NCI-H524 (cell line): Measurements from ENCODE around the gene FAM227A.
"Not testable (repeated sequence)": the region's sequence is repeated elsewhere in the genome, so short reads cannot be mapped to it uniquely, and the experiment has no call there.

ENCODE experiments used
- DNase-seq, 2 experiments: peaks; one replicate each; lab custom pipeline; 2025; lab: John Stamatoyannopoulos, UW

Gene FAM227A

DNA sequence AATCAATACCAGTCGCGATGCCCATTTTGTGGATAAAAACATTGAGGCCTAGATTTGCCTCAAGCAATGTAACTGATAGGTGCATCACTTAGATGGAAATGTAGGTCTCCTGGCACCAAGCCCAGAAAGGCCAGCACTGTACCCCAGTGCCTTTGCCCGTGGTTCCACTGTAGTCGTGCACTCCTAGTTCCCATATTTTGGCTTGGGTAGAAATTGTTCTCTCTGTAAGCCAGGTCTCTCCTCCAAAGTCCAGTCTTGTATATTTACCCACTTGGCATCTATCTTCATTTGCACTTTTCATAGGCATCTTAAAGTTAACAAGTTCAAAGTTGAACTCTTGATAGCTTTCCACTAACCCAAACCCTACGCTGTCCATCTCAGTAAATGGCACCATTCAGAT lies 44.6 kb downstream of the FAM227A start:
- no peak for DNase-seq

DNA sequence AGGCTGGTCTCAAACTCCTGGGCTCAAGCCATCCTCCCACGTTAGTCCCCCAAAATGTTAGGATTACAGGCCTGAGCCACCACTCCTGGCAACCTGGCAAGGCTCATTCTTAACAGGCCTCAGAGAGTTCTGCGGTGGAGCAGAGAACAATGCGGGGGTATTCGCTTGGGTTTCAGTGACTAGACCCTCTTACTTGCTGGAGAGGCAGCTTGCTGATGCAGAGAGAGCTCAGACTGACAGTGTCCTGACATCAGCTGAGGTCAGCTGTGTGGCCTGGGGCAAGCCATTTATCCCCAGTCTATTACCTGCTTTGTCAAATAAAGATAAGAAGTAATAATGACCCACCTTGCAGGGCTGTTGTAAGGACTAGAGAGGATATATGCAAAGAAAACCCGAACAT lies 46.0 kb downstream of the FAM227A start:
- no peak for DNase-seq

- peak in 1 of 2 experiments; percentile 38 for DNase-seq
Measured at GRCh38 chr22:38608992-38609750, 47.0 kb downstream of the FAM227A start.

- DNase-seq = no peak
Measured at GRCh38 chr22:38607680-38608079, 48.5 kb downstream of the FAM227A start.

GRCh38 chr22:38602166-38602565 lies 54.0 kb downstream of the FAM227A start:
- DNase-seq = no peak

DNA sequence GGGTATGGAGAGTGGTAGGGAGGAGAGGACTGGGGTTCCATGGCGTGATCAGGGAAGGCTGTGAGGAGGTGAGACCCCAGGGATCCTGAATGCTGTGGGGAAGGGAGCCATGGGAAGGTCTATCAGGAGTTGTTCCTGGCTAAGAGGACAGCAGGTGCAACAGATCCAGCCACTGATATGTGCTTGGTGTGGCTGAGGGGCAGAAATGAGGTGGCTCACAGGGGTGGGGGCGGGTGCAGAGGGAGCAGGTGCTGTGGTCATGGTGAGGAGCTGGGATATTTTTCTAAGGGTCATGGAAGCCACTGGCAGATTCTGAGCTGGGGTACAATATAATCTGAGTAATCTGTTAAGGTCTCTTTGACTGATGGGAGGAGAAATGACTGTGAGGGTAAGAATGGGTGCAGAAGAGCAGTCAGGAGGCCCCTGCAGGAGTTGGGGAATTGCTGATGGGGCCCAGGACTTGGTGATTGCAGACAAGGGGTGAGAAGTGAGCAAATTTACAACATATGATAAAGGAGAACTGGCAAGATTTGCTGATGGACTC lies 54.9 kb downstream of the FAM227A start:
- no peak for DNase-seq

- no peak for DNase-seq
Measured at GRCh38 chr22:38599466-38599865, 56.7 kb downstream of the FAM227A start.

GRCh38 chr22:38582923-38583322 lies 73.3 kb downstream of the FAM227A start:
- DNase-seq = not testable (repeated sequence)

- peak in 1 of 2 experiments; percentile 21 for DNase-seq
Measured at GRCh38 chr22:38578505-38578904, 77.7 kb downstream of the FAM227A start.

- peak in 1 of 2 experiments; percentile 59 for DNase-seq
Measured at GRCh38 chr22:38572065-38572464, 84.1 kb downstream of the FAM227A start.

DNA sequence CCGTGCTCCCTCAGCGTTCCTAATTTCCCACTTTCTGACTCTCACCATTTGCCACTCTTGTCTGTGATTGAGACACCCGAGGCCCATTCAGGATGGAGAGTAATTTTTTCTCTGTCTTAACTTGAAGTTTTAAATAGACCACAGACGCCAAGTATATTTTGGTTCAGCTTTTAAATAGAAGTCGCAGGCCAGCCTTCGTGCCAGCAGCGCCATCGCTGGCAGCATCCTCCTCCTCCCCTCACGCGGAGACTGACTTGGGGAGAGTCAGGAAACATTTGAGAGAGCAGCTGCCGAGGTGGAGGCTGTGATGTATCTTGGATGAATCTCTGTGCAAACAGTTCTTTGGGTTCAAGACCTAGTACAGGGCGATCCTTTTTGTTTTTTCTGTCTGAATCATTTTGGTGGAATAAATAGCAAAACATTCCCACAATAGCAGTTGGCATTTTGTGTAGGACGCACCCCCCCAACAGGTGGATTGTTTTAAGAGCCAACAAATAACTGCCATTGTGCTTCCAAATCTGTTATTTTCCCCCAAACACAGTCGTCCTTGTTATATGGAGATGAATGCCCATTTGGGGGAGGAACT lies 85.3 kb downstream of the FAM227A start:
- DNase-seq = peak; percentile 56 to 74

- peak; percentile 87 to 89 for DNase-seq
Measured at GRCh38 chr22:38569972-38570778, 86.0 kb downstream of the FAM227A start, which contains the start of gene DMC1. Gene DMC1, minus strand, starts transcription at chr22:38570183. Its CDS starts 1,927 bp downstream, at chr22:38568256.

DNA sequence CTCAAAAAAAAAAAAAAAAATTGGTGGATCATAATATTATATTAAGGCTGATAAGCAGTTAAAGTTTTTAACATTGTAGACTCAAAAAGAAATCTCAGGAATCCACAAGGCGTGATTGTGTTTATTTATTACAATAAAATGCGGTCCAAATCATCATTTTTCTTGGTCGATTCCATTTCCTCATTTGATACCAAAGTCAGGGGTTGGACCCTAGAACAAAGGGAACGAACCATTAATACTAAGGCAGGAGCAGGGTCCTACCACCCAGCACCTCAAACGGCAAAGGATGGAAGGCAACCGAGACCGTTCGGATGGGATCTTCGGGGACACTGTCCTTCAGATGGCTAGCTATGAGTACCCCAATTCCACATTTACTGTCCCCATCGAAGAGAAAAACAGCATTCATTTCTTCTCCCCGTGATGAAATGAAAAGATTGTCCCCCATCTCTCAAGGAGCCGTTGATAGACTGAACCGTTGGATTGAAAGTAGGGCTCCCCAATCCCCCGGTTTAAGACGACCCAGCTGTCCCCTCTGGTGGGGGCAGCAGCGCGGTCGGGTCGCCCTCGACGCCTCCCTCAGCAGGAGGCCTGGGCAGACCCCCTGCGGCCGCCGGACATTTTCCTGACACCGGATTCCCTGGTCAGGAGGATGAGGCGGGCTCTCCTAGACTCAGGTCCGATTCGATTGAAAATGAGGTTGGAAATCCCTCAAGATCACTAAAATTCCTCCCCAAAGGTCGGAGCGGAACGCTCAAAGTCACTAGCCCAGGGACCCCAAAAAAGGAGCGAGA lies 86.8 kb downstream of the FAM227A start:
- no peak for DNase-seq

DNA sequence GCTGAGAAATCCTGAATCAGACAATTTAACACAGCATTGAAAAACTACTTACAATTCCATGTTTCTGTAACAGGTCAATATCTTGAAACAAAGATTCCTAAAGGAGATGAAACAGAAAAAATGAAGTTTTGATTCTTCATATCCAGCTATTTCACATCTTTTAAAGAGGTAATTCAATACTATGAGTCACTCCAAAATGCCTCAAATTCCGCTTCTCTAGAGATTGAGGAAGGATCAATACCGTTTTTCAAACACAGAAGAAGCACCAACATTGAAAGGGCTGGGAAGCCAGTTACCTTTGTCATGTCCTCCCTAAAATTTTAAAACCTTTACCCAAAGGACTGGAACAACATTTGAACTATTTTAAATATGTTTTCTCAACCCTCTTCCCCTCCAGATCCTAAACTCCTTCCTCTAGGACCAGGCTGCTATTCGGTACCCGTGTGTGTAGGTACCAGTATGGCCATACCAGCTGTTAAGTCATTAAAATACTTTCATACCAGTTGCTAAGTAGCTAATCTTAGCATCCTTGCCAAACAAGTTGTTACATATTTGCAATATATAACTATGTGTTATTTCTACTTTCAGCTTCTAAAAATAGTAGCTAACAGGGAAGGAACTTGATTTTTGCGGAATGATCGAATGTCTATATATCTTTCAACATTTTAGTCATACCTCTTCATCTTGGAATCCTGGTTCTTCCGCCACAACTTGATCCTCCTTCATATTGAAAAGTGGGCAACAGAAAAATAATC lies 88.5 kb downstream of the FAM227A start:
- DNase-seq = peak in 1 of 2 experiments; percentile 35

- no peak for DNase-seq
Measured at GRCh38 chr22:38566726-38567504, 89.3 kb downstream of the FAM227A start.

- no peak for DNase-seq
Measured at GRCh38 chr22:38565441-38565840, 90.8 kb downstream of the FAM227A start.

DNA sequence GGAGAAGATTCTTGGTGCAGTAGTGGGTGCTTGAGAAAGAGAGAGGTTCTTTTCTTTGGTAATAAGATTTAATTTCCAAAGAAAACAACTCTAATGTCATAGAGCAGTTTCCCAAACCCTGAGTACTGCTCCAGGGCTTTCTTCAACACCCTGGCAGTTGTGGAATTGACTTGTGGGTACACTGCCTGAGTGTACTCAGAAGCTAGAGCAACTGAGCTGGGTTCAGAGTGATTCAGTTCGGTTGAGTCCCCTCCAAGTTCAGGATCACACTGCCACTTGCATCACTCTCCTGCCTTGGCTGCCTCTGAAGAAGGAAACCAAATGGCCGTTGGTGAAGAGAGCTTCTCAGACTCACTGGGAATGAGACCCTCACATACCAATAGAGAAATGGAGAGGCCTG lies 91.5 kb downstream of the FAM227A start:
- no peak for DNase-seq

DNA sequence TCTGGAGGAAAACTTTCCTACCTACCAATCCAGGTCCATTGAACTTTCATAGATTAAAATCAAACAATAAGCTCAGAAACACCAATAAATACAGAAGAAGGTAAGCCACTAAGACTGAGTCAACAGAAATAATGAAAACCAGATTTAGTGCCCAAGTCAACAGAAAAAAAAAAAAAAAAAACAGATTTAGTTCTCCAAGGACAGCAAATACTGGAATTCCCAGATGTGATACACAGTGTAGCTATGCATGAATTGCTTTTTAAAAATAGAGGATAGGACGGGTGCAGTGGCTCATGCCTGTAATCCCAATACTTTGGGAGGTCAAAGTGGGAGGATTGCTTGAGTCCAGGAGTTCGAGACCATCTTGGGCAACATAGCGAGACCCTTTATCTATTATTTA lies 101.9 kb downstream of the FAM227A start:
- DNase-seq = no peak

DNA sequence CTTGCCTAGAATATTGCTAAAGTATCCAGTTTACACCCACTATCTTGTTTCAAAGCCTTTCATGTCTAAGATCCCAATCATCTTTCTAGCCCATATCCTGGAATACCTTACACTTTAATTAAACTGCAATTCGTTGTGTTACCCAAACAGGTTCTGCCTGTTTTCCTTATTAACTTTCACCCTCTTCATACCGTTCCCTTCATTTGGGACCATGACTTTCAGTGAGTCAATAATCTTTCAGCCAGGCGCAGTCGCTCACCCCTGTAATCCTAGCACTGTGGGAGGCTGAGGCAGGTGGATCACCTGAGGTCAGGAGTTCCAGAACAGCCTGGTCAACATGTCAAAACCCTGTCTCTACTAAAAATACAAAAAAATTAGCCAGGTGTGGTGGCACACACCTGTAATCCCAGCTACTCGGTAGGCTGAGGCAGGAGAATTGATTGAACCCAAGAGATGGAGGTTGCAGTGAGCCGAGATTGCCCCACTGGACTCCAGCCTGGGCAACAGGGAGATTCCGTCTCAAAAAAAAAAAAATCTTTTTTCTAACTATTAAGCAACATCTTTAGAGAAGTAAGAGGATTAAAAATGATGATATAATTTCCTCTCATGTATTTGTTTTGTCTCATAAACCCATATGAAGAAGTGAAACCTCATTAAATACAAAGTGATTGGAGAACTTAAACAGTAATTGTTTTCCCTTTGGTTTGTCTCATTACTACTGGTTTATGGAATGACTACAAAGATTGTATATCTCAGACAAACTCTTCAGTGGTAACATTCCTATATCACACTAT lies 106.9 kb downstream of the FAM227A start:
- no peak for DNase-seq
